Fibroblast of lung (primary cell): ENCODE data around the gene PTCSC3. TPM values are rescaled to one million over a fixed set of nuclear protein-coding genes. Genes with fewer than 3 reads are reported as not detected.
A peak's percentile ranks its signal among the peaks of the same experiment; 100 is the strongest.

ENCODE experiments used
- DNase-seq, 2 donors: peaks; one replicate each; pipeline versions ENCODE4 v3.0.0 to v3.0.0-alpha.2; 2010; ENCODE audit warnings: low read depth in 2 of 2
- H2AFZ ChIP-seq: 2 replicates; pipeline ENCODE4 v1.5.1; 2012; ENCODE audit warnings: low read length, control low read depth, inconsistent platforms
- H3K27ac ChIP-seq: 2 replicates; pipeline ENCODE4 v1.5.1; 2011; ENCODE audit warnings: low read length, control low read depth; ENCODE audit not compliant: insufficient read depth
- H3K27me3 ChIP-seq: 2 replicates; pipeline ENCODE4 v1.5.1; 2011; ENCODE audit warnings: mild to moderate bottlenecking, low read length; ENCODE audit not compliant: control insufficient read depth, insufficient read depth
- H3K36me3 ChIP-seq: 2 replicates; pipeline ENCODE4 v1.5.1; 2011; ENCODE audit warnings: low read length; ENCODE audit not compliant: control insufficient read depth, insufficient read depth
- H3K4me1 ChIP-seq: 2 replicates; pipeline ENCODE4 v1.5.1; 2011; ENCODE audit warnings: low read length; ENCODE audit not compliant: control insufficient read depth, insufficient read depth; ENCODE audit errors: extremely low read depth
- H3K4me2 ChIP-seq: 2 replicates; pipeline ENCODE4 v1.5.1; 2011; ENCODE audit warnings: low read length, control low read depth; ENCODE audit not compliant: insufficient read depth; ENCODE audit errors: extremely low read depth
- H3K4me3 ChIP-seq, 4 experiments: fragments of 200-600 bp in 1 of 4; sonication (generic) in 1 of 4; replicated peaks in 1 of 4; 2 replicates each; pipeline ENCODE4 v1.5.1; 2011 to 2016; ENCODE audit warnings: low read length in 4 of 4, low read depth in 3 of 4, mild to moderate bottlenecking in 3 of 4, control low read depth in 2 of 4, inconsistent platforms in 1 of 4, mixed read lengths in 1 of 4; ENCODE audit not compliant: insufficient read depth in 1 of 4; ENCODE audit errors: control extremely low read depth in 1 of 4
- H3K79me2 ChIP-seq: 2 replicates; pipeline ENCODE4 v1.5.1; 2012; ENCODE audit warnings: mild to moderate bottlenecking, low read length, inconsistent platforms; ENCODE audit not compliant: control insufficient read depth, insufficient read depth
- H3K9ac ChIP-seq: 2 replicates; pipeline ENCODE4 v1.5.1; 2011; ENCODE audit warnings: mild to moderate bottlenecking, low read length, control low read depth; ENCODE audit not compliant: insufficient read depth
- H3K9me3 ChIP-seq: 2 replicates; pipeline ENCODE4 v1.5.1; 2012; ENCODE audit warnings: low read depth, low read length; ENCODE audit not compliant: control insufficient read depth, insufficient read depth
- H4K20me1 ChIP-seq: 2 replicates; pipeline ENCODE4 v1.5.1; 2011; ENCODE audit warnings: low read length; ENCODE audit not compliant: control insufficient read depth, insufficient read depth; ENCODE audit errors: extremely low read depth
- EZH2 ChIP-seq: IDR thresholded peaks from 2 replicates; pipeline ENCODE4 v1.5.1; 2012; ENCODE audit warnings: low read length, control low read depth, mild to moderate bottlenecking; ENCODE audit errors: missing control alignments
- polyA minus RNA-seq: library from RNA; depleted of rRNA, polyadenylated mRNA; stranded (reverse); fragments of >200 nt; gene quantifications from 2 replicates; pipeline ENCODE4 v1.2.3, GENCODE V29; 2011; ENCODE audit warnings: low replicate concordance
- polyA plus RNA-seq, 2 donors: library from polyadenylated mRNA; depleted of rRNA in 1 of 2; stranded (reverse) in 1 of 2; unstranded in 1 of 2; fragments of >200 nt; gene quantifications; 2 replicates each; pipeline ENCODE4 v1.2.1, GENCODE V29; 2011 to 2012; ENCODE audit warnings: missing spikeins in 1 of 2
- total RNA-seq: library from RNA; depleted of rRNA; stranded (reverse); fragments of >200 nt; gene quantifications from 2 replicates; pipeline ENCODE4 v1.2.1, GENCODE V29; 2014
- TF ChIP-seq, protein P1 (sequence below), 2 donors: IDR thresholded peaks in 1 of 2; conservative IDR thresholded peaks in 1 of 2; 1 replicate in 1 of 2; 2 replicates in 1 of 2; pipeline ENCODE4 v1.5.1; 2011 to 2012; ENCODE audit warnings: low read length in 2 of 2, control low read depth in 1 of 2, inconsistent platforms in 1 of 2, low read depth in 1 of 2, mild to moderate bottlenecking in 1 of 2

Gene PTCSC3
- total RNA-seq = not detected in 2 replicates
- not detected in 2 replicates for polyA plus RNA-seq
- not detected in 2 replicates for polyA plus RNA-seq (2012)
- polyA minus RNA-seq = not detected in 2 replicates

DNA sequence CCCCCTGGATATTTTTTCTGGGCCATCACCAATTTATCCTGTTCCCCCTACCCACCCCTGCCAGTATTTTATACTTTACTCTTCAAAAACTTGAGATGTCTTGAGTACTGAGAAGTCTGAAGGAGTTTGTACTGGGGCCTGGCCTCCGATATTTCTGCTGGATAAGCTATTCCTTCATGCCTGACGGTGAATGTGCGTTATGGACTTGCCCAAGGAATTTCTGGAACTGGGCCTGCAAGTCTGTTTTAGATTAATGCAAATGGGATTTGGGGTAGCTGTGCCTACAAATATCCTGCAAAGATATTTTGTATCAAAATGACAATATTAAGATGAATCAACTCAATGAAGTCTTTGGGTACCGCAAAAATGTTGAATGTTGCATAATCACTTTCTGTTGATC lies at the start of gene PTCSC3:
TSS of gene PTCSC3 (minus strand) at position 199 of the 400 bp plus-strand sequence.
- no peak within 1 kb of the TSS for H3K4me2 ChIP-seq
- H2AFZ ChIP-seq = no peak within 1 kb of the TSS
- H3K4me3 ChIP-seq = no peak within 1 kb of the TSS
- TF ChIP-seq EZH2 = no peak
- TF ChIP-seq, protein P1, sequence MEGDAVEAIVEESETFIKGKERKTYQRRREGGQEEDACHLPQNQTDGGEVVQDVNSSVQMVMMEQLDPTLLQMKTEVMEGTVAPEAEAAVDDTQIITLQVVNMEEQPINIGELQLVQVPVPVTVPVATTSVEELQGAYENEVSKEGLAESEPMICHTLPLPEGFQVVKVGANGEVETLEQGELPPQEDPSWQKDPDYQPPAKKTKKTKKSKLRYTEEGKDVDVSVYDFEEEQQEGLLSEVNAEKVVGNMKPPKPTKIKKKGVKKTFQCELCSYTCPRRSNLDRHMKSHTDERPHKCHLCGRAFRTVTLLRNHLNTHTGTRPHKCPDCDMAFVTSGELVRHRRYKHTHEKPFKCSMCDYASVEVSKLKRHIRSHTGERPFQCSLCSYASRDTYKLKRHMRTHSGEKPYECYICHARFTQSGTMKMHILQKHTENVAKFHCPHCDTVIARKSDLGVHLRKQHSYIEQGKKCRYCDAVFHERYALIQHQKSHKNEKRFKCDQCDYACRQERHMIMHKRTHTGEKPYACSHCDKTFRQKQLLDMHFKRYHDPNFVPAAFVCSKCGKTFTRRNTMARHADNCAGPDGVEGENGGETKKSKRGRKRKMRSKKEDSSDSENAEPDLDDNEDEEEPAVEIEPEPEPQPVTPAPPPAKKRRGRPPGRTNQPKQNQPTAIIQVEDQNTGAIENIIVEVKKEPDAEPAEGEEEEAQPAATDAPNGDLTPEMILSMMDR (conservative IDR thresholded peaks at IDR 0.05 in 1 of 2, IDR thresholded peaks at IDR 0.05 in 1 of 2; ENCODE audit: low read depth in 1 of 2, low read length in 2 of 2) = no peak
- no peaks in the 10 kb centered on the region for H3K4me1 ChIP-seq
- H3K27me3 ChIP-seq = no peaks in the 10 kb centered on the region
- H3K79me2 ChIP-seq = no peaks in the 10 kb centered on the region
- H3K9me3 ChIP-seq = no peaks in the 10 kb centered on the region
- no peak within 1 kb of the TSS for H3K9ac ChIP-seq
- H4K20me1 ChIP-seq = no peaks in the 10 kb centered on the region
- DNase-seq = no peak
- no peak within 1 kb of the TSS for H3K27ac ChIP-seq
- no peaks in the 10 kb centered on the region for H3K36me3 ChIP-seq

- H2AFZ ChIP-seq = no peak overlapping the region
- H3K27ac ChIP-seq = no peak overlapping the region
- no peaks in the 10 kb centered on the region for H4K20me1 ChIP-seq
- no peaks in the 10 kb centered on the region for H3K79me2 ChIP-seq
- no peaks in the 10 kb centered on the region for H3K4me1 ChIP-seq
- H3K4me3 ChIP-seq = no peak overlapping the region
- TF ChIP-seq EZH2 = no peak
- TF ChIP-seq, protein P1 (conservative IDR thresholded peaks at IDR 0.05 in 1 of 2, IDR thresholded peaks at IDR 0.05 in 1 of 2; ENCODE audit: low read depth in 1 of 2, low read length in 2 of 2) = no peak
- H3K9me3 ChIP-seq = no peaks in the 10 kb centered on the region
- H3K9ac ChIP-seq = no peak overlapping the region
- no peak overlapping the region for H3K4me2 ChIP-seq
- DNase-seq = peak in 1 of 2 donors; percentile 39
- H3K27me3 ChIP-seq = no peaks in the 10 kb centered on the region
- no peaks in the 10 kb centered on the region for H3K36me3 ChIP-seq
Observed at GRCh38 chr14:36226164-36226563, 49.6 kb upstream of the PTCSC3 start.

GRCh38 chr14:36224176-36224575 lies 47.7 kb upstream of the PTCSC3 start:
- peak in 1 of 2 donors; percentile 51 for DNase-seq
- Histone ChIP-seq H4K20me1 (no peaks in the 10 kb centered on the region), H3K4me2 (no peak overlapping the region), H3K36me3 (no peaks in the 10 kb centered on the region), H3K79me2 (no peaks in the 10 kb centered on the region), H3K9me3 (no peaks in the 10 kb centered on the region), H2AFZ (no peak overlapping the region), H3K9ac (no peak overlapping the region), H3K4me3 (no peak overlapping the region), H3K27ac (no peak overlapping the region), H3K27me3 (no peaks in the 10 kb centered on the region), H3K4me1 (no peaks in the 10 kb centered on the region)
- TF ChIP-seq, protein P1 (conservative IDR thresholded peaks at IDR 0.05 in 1 of 2, IDR thresholded peaks at IDR 0.05 in 1 of 2; ENCODE audit: low read depth in 1 of 2, low read length in 2 of 2) = no peak
- TF ChIP-seq EZH2 = no peak
